ENCODE data around the gene PCDHB3.
A peak's percentile ranks its signal among the peaks of the same experiment; 100 is the strongest.
"Not testable (repeated sequence)": the region's sequence is repeated elsewhere in the genome, so short reads cannot be mapped to it uniquely, and the experiment has no call there.

PCDHB3 gene

DNA sequence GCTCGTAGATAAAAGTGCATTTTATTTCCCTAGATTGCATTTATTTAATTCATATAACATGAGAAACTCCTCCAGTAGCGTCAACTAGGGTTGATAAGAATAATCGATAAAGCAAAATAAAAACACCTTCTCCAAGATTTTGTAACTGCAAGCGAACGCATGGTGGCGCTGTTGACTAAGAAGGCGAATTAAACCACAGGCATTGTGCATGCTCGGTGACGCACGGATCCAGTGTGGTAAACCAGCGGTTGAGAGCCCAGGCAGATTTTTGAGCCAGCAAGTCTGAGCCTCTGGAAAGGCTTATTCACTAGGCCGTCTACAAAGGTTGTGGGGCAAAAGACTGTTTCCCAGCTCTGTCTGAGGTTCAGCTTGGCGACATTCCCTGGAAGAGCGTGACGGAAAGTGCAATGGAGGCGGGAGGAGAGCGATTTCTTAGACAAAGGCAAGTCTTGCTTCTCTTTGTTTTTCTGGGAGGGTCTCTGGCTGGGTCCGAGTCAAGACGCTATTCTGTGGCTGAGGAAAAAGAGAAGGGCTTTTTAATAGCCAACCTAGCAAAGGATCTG lies at the start of gene PCDHB3:
Gene PCDHB3 (plus strand): TSS at position 231 of the 563 bp plus-strand sequence. CDS start 177 bp downstream, at position 408.
- DNase-seq: no peak

DNA sequence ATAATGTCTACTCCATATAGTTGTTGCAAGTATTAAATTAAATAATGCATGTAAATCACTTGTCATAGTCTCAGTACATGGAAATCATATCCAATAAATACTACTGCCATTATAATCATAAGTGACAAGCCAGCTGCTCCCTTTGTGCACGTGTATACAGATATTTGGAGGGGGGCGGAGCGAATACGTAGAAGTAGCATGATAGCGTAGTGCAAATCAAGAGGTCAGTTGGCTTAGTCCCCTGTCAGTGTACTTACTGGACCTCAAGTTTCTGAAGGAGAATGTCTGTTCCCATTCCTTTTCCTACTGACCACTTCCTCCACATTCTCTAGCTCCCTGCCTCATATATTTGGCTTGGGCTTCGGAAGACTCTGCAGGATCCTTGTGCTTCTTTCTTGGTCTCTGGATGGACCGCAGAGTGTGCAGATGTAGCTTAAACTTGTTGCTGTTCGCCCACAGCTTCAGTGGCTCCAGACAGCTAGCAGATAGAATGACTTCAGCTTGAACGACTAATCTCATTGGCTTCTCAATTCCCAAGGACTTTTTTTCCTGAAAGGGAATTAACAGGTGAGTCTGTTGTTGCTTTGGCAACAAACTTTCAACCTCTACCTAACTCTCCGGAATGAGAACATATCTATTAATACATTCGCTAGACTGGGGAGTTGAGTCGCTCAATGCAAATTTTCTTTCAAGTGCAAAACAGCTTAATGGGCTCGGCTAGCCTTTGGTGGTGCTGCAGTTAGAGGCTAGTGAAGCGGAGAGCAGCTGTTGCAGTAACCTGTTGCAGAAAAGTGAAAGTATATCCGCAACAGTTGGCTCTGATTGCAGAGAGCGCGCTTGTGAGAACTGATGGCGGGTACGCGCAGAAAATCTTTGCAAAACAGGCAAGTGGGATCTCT lies 49.4 kb upstream of the PCDHB3 start, which contains the start of gene PCDHB1:
Gene PCDHB1 (plus strand): TSS at position 753 of the 899 bp plus-strand sequence. CDS start 97 bp downstream, at position 850.
- DNase-seq: no peak

- no peak for DNase-seq
Measured at GRCh38 chr5:141051521-141051866, 48.8 kb upstream of the PCDHB3 start.

- no peak for DNase-seq
Measured at GRCh38 chr5:141077826-141078225, 22.4 kb upstream of the PCDHB3 start.

- no peak for DNase-seq
Measured at GRCh38 chr5:141082228-141082627, 18.0 kb upstream of the PCDHB3 start.

- DNase-seq: no peak
Measured at GRCh38 chr5:141084487-141084989, 15.7 kb upstream of the PCDHB3 start.

GRCh38 chr5:141094481-141095262 lies 5.6 kb upstream of the PCDHB3 start, which contains the start of gene PCDHB2:
Gene PCDHB2, plus strand, starts transcription at chr5:141094615. Its CDS starts 176 bp downstream, at chr5:141094791.
- peak; percentile 67 for DNase-seq

GRCh38 chr5:141095263-141095641 lies 5.0 kb upstream of the PCDHB3 start:
- DNase-seq: no peak

GRCh38 chr5:141096181-141096580 lies 4.1 kb upstream of the PCDHB3 start:
- DNase-seq: not testable (repeated sequence)

DNA sequence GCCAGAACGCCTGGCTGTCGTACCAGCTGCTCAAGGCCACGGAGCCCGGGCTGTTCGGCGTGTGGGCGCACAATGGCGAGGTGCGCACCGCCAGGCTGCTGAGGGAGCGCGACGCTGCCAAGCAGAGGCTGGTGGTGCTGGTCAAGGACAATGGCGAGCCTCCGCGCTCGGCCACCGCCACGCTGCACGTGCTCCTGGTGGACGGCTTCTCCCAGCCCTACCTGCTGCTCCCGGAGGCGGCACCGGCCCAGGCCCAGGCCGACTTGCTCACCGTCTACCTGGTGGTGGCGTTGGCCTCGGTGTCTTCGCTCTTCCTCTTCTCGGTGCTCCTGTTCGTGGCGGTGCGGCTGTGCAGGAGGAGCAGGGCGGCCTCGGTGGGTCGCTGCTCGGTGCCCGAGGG lies 3.7 kb upstream of the PCDHB3 start:
- not testable (repeated sequence) for DNase-seq

DNA sequence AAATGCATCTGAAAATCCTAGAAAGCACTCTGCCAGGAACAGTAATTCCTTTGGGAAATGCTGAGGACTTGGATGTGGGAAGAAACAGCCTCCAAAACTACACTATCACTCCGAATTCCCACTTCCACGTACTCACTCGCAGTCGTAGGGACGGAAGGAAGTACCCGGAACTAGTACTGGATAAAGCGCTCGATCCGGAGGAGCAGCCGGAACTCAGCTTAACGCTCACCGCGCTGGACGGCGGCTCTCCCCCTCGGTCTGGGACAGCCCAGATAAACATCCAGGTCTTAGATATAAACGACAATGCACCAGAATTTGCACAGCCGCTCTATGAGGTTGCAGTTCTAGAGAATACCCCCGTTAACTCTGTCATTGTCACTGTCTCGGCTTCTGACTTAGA lies 786 bp downstream of the PCDHB3 start:
- DNase-seq: no peak

DNA sequence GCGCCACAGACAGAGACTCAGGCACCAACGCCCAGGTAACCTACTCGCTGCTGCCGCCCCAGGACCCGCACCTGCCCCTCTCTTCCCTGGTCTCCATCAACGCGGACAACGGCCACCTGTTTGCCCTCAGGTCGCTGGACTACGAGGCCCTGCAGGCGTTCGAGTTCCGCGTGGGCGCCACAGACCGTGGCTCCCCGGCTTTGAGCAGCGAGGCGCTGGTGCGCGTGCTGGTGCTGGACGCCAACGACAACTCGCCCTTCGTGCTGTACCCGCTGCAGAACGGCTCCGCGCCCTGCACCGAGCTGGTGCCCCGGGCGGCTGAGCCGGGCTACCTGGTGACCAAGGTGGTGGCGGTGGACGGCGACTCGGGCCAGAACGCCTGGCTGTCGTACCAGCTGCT lies 1.8 kb downstream of the PCDHB3 start:
- not testable (repeated sequence) for DNase-seq

GRCh38 chr5:141102471-141102870 lies 2.2 kb downstream of the PCDHB3 start:
- not testable (repeated sequence) for DNase-seq

GRCh38 chr5:141105350-141105749 lies 5.1 kb downstream of the PCDHB3 start:
- DNase-seq: no peak

DNA sequence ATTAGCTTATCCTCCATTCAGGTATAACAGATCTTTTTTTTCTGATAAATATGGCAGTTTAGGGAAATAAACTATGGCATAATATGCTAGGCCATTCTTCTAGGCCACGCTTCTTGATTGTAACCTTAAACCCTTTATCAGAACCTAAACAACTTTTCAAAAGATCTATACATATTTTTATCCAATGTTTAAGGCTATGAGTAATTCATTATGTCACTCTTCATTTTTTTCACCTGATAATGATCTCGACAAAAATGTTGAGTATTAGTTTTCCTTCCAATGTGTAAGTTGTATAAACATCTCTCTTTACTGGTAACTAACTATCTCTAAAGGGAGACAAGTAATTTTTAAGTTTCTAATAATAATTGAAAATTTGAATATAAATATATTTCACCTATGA lies 19.0 kb downstream of the PCDHB3 start:
- no peak for DNase-seq

GRCh38 chr5:141121563-141121962 lies 21.3 kb downstream of the PCDHB3 start, which contains the start of gene PCDHB4:
Gene PCDHB4, plus strand, starts transcription at chr5:141121818. Its CDS starts 181 bp downstream, at chr5:141121999.
- DNase-seq: no peak

DNA sequence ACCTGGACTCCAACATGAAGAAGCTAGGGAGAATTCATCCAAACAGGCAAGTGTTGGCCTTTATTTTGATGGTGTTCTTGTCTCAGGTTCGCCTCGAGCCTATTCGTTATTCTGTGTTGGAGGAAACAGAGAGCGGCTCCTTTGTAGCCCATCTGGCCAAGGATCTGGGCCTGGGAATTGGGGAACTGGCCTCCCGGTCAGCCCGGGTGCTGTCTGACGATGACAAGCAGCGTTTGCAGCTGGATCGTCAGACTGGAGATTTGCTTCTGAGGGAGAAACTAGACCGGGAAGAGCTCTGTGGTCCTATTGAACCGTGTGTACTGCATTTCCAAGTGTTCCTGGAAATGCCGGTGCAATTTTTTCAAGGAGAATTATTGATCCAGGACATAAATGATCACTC lies 21.7 kb downstream of the PCDHB3 start:
- no peak for DNase-seq

DNA sequence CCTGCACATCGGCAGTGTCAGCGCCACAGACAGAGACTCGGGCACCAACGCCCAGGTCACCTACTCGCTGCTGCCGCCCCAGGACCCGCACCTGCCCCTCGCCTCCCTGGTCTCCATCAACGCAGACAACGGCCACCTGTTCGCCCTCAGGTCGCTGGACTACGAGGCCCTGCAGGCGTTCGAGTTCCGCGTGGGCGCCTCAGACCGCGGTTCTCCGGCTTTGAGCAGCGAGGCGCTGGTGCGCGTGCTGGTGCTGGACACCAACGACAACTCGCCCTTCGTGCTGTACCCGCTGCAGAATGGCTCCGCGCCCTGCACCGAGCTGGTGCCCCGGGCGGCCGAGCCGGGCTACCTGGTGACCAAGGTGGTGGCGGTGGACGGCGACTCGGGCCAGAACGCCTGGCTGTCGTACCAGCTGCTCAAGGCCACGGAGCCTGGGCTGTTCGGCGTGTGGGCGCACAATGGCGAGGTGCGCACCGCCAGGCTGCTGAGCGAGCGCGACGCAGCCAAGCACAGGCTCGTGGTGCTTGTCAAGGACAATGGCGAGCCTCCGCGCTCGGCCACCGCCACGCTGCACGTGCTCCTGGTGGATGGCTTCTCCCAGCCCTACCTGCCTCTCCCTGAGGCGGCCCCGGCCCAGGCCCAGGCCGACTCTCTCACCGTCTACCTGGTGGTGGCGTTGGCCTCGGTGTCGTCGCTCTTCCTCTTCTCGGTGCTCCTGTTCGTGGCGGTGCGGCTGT lies 23.3 kb downstream of the PCDHB3 start:
- DNase-seq: not testable (repeated sequence)

DNA sequence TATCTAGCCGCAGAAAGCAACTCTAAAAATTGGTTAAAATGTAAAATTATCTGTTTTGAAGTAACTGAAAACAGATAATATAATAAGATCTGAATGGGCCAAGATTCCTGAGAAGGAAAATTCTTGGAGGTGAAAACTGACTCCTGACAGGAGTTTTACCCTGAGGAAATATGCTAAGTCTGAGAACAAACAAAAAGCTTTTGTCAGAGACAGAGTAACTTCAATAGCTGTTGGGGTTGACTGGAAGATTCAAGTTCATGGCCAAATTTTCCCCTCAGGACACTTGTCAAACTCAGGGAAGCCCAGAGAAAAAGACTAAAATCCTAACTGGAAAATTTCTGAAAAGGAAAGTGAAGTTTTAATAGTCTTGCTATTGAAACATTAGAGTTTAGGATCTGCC lies 27.0 kb downstream of the PCDHB3 start:
- DNase-seq: no peak

- no peak for DNase-seq
Measured at GRCh38 chr5:141135030-141135717, 34.9 kb downstream of the PCDHB3 start, which contains the start of gene PCDHB5. Gene PCDHB5, plus strand, starts transcription at chr5:141135206. Its CDS starts 229 bp downstream, at chr5:141135435.

DNA sequence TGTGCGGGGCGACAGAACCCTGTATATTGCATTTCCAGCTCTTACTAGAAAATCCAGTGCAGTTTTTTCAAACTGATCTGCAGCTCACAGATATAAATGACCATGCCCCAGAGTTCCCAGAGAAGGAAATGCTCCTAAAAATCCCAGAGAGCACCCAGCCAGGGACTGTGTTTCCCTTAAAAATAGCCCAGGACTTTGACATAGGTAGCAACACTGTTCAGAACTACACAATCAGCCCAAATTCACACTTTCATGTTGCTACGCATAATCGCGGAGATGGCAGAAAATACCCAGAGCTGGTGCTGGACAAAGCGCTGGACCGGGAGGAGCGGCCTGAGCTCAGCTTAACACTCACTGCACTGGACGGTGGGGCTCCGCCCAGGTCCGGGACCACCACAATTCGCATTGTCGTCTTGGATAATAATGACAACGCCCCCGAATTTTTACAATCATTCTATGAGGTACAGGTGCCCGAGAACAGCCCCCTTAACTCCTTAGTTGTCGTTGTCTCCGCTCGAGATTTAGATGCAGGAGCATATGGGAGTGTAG lies 35.5 kb downstream of the PCDHB3 start:
- DNase-seq: no peak

All from NCI-H1092 (cell line).